Measurements from ENCODE around the gene ZFYVE28.

DNA sequence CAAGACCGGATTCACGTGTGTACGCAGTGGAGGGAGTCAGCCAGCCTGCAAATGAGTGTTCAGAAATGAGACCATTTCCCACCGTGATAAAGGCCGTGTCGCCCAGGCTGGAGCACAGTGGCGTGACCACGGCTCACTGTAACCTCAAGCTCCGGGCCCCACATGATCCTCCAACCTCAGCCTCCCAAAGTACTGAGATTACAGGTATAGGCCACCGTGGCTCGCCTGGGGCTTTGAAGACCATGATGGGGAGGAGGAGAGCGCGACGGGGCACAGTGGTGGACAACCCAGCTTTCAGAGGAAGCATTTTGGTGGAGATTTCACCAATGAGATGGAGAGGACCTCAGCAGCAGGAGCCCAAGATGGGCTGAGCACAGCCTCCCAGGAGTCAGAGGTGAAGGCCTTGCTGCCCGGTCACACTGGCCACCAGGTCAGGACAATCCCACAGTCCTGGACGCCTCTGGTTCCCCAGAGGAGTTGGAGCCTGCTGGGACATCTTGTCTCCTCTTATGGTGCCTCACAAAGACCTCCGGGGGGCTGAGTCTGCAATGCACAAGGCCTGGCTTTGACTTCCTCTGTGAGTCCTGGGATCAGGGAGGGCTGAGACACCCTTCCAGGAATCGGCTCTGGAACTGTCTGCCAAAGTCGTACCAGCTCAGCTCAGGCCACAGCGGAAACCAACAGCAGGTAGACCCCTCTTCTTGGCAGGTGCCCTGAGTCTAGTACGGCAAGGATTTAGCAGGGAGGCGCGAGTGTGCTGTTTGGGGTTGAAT lies 134.1 kb downstream of the ZFYVE28 start:
- TF ChIP-seq, protein P1, sequence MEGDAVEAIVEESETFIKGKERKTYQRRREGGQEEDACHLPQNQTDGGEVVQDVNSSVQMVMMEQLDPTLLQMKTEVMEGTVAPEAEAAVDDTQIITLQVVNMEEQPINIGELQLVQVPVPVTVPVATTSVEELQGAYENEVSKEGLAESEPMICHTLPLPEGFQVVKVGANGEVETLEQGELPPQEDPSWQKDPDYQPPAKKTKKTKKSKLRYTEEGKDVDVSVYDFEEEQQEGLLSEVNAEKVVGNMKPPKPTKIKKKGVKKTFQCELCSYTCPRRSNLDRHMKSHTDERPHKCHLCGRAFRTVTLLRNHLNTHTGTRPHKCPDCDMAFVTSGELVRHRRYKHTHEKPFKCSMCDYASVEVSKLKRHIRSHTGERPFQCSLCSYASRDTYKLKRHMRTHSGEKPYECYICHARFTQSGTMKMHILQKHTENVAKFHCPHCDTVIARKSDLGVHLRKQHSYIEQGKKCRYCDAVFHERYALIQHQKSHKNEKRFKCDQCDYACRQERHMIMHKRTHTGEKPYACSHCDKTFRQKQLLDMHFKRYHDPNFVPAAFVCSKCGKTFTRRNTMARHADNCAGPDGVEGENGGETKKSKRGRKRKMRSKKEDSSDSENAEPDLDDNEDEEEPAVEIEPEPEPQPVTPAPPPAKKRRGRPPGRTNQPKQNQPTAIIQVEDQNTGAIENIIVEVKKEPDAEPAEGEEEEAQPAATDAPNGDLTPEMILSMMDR (IDR thresholded peaks at IDR 0.05) = no peak
- TF ChIP-seq EZH2phosphoT487 (IDR thresholded peaks at IDR 0.05) = no peak
- TF ChIP-seq EZH2 (IDR thresholded peaks at IDR 0.05) = no peak
